HCT116 (cell line): ENCODE measurements around the gene SLC6A18. TPM values are rescaled to one million over a fixed set of nuclear protein-coding genes. Genes with fewer than 3 reads are reported as not detected.

Experiments used
- ATAC-seq: fragments of 200-7000 bp; cut with Tn5 transposase; 2 replicates; pipeline ENCODE4 v1.9.1; 2020; ENCODE audit warnings: mild to moderate bottlenecking, moderate library complexity
- BruUV-seq: library from RNA; stranded (reverse); fragments of 400-500 nt; replicated peaks from 2 replicates; lab custom pipeline; 2021; lab: Mats Ljungman, UMichigan
- CTCF ChIA-PET: fragments of 300-600 bp; sonication (Branson Sonifier 250); formaldehyde crosslinking; loops from one replicate; lab custom pipeline; 2021; ENCODE audit warnings: antibody characterized with exemption; lab: Charles Lee
- POLR2A ChIA-PET: fragments of 300-600, 350-600 bp; sonication (Branson Sonifier 250); formaldehyde crosslinking; loops from one replicate; lab custom pipeline; 2021; ENCODE audit warnings: antibody characterized with exemption; lab: Charles Lee
- RAD21 ChIA-PET, 2 experiments: fragments of 300-600 bp; sonication (Branson Sonifier 250); formaldehyde crosslinking; loops; one replicate each; lab custom pipeline; 2023; ENCODE audit warnings: low total read pairs in 2 of 2; ENCODE audit not compliant: uncharacterized antibody in 2 of 2, unreplicated experiment in 2 of 2, low non-redundant PET in 1 of 2; lab: Charles Lee
- DNase-seq: peaks from one replicate; pipeline ENCODE4 v3.0.0-alpha.2; 2010; ENCODE audit warnings: low read depth, low spot score
- H2AFZ ChIP-seq: fragments of 200-600 bp; shearing (Covaris generic), sonication (generic); 2 replicates; pipeline ENCODE4 v1.6.1; 2017; ENCODE audit warnings: low read depth, mixed run types, mixed read lengths, antibody characterized with exemption, low read length; ENCODE audit not compliant: poor library complexity, severe bottlenecking
- H3K27ac ChIP-seq: 2 replicates; pipeline ENCODE4 v1.5.1; 2012; ENCODE audit warnings: low read depth, low read length
- H3K27me3 ChIP-seq: fragments of 200-600 bp; sonication (generic); 2 replicates; pipeline ENCODE4 v1.6.1; 2016; ENCODE audit warnings: mixed run types, low read length, mixed read lengths; ENCODE audit not compliant: insufficient read depth
- H3K36me3 ChIP-seq, 2 experiments: fragments of 200-500 bp in 1 of 2; fragments of 200-600 bp in 1 of 2; sonication (Bioruptor generic) in 1 of 2; sonication (generic) in 1 of 2; 2 replicates each; pipeline versions ENCODE4 v1.5.1 to v1.6.1; 2014 to 2016; ENCODE audit warnings: low read length in 2 of 2, inconsistent platforms in 1 of 2, mixed read lengths in 1 of 2, mixed run types in 1 of 2; ENCODE audit not compliant: insufficient read depth in 2 of 2, control insufficient read depth in 1 of 2
- H3K4me1 ChIP-seq, 2 experiments: fragments of 200-600 bp in 1 of 2; sonication (generic) in 1 of 2; 2 replicates each; pipeline versions ENCODE4 v1.5.1 to v1.6.1; 2012 to 2017; ENCODE audit warnings: low read length in 2 of 2, inconsistent platforms in 1 of 2, mild to moderate bottlenecking in 1 of 2, mixed read lengths in 1 of 2, mixed run types in 1 of 2, moderate library complexity in 1 of 2; ENCODE audit not compliant: insufficient read depth in 2 of 2, control insufficient read depth in 1 of 2
- H3K4me2 ChIP-seq: fragments of 200-600 bp; sonication (generic); 2 replicates; pipeline ENCODE4 v1.6.1; 2017; ENCODE audit warnings: mixed run types, low read length, mixed read lengths
- H3K4me3 ChIP-seq, 2 experiments: fragments of 200-600 bp in 1 of 2; sonication (generic) in 1 of 2; replicated peaks in 1 of 2; 2 replicates each; pipeline ENCODE4 v1.5.1; 2011 to 2016; ENCODE audit warnings: low read length in 2 of 2, control low read depth in 1 of 2, low read depth in 1 of 2, mild to moderate bottlenecking in 1 of 2, mixed read lengths in 1 of 2, mixed run types in 1 of 2
- H3K79me2 ChIP-seq: fragments of 200-600 bp; sonication (generic); 2 replicates; pipeline ENCODE4 v1.6.1; 2017; ENCODE audit warnings: mild to moderate bottlenecking, mixed run types, low read length, moderate library complexity, mixed read lengths; ENCODE audit not compliant: insufficient read depth
- H3K9ac ChIP-seq: fragments of 200-600 bp; sonication (generic); 2 replicates; pipeline ENCODE4 v1.6.1; 2016; ENCODE audit warnings: low read length, mixed read lengths
- H3K9me2 ChIP-seq: fragments of 200-600 bp; sonication (generic), shearing (Covaris generic); 2 replicates; pipeline ENCODE4 v1.6.1; 2017; ENCODE audit warnings: mixed run types, mild to moderate bottlenecking, moderate library complexity; ENCODE audit not compliant: insufficient read depth
- H3K9me3 ChIP-seq, 2 experiments: fragments of 200-500 bp in 1 of 2; fragments of 200-600 bp in 1 of 2; sonication (Bioruptor generic) in 1 of 2; sonication (generic) in 1 of 2; 2 replicates each; pipeline ENCODE4 v1.6.1; 2014 to 2017; ENCODE audit warnings: low read length in 2 of 2, mixed read lengths in 2 of 2, inconsistent platforms in 1 of 2, low read depth in 1 of 2, mild to moderate bottlenecking in 1 of 2, mixed run types in 1 of 2, moderate library complexity in 1 of 2; ENCODE audit not compliant: control insufficient read depth in 1 of 2, insufficient read depth in 1 of 2
- H4K20me1 ChIP-seq: fragments of 200-600 bp; sonication (generic), shearing (Covaris generic); 2 replicates; pipeline ENCODE4 v1.6.1; 2017; ENCODE audit warnings: mixed run types, mild to moderate bottlenecking, moderate library complexity; ENCODE audit not compliant: insufficient read depth
- EZH2 ChIP-seq: fragments of 200-600 bp; sonication (generic); IDR thresholded peaks from 2 replicates; pipeline ENCODE4 v1.6.1; 2017; ENCODE audit warnings: antibody characterized with exemption, mixed run types
- JUND ChIP-seq: IDR thresholded peaks from 2 replicates; pipeline ENCODE4 v1.6.1; 2012
- POLR2A ChIP-seq: IDR thresholded peaks from 2 replicates; pipeline ENCODE4 v1.7.0; 2011; ENCODE audit warnings: borderline replicate concordance; ENCODE audit not compliant: insufficient read depth, insufficient read length; ENCODE audit errors: extremely low read depth
- POLR2AphosphoS5 ChIP-seq: IDR thresholded peaks from 2 replicates; pipeline ENCODE4 v1.6.1; 2011; ENCODE audit warnings: mild to moderate bottlenecking, low read depth, low read length, moderate library complexity
- SIN3A ChIP-seq: IDR thresholded peaks from 2 replicates; pipeline ENCODE4 v1.6.1; 2012; ENCODE audit warnings: low read depth
- SP1 ChIP-seq: IDR thresholded peaks from 2 replicates; pipeline ENCODE4 v1.6.1; 2012; ENCODE audit warnings: low read depth
- SRF ChIP-seq: IDR thresholded peaks from 2 replicates; pipeline ENCODE4 v1.6.1; 2012; ENCODE audit warnings: low read depth
- TCF7L2 ChIP-seq: IDR thresholded peaks from 2 replicates; pipeline ENCODE4 v1.7.0; 2011; ENCODE audit warnings: borderline replicate concordance, inconsistent platforms; ENCODE audit not compliant: insufficient read depth, insufficient read length; ENCODE audit errors: extremely low read depth
- ZNF274 ChIP-seq: fragments of 200-500 bp; sonication (Bioruptor generic); IDR thresholded peaks from 2 replicates; pipeline ENCODE4 v1.6.1; 2014; ENCODE audit warnings: mild to moderate bottlenecking, low read depth, low read length, inconsistent platforms
- intact Hi-C: fragments of 100-400 bp; cut with micrococcal nuclease; formaldehyde crosslinking; loops from 2 replicates; pipeline ENCODE4 v1.10.0; 2022
- total RNA-seq: library from RNA; stranded (reverse); gene quantifications from one replicate; pipeline ENCODE4 v1.2.1, GENCODE V29; 2021; ENCODE audit not compliant: unreplicated experiment
- TF ChIP-seq, protein P1 (sequence below): IDR thresholded peaks from 2 replicates; pipeline ENCODE4 v1.6.1; 2012; ENCODE audit warnings: low read depth
- TF ChIP-seq, protein P2 (sequence below), 3 experiments: fragments of 200-600 bp in 1 of 3; sonication (generic) in 1 of 3; IDR thresholded peaks in 2 of 3; conservative IDR thresholded peaks in 1 of 3; 2 replicates each; pipeline ENCODE4 v1.5.1; 2012 to 2017; ENCODE audit warnings: low read depth in 2 of 3, low read length in 2 of 3, antibody characterized with exemption in 1 of 3, borderline replicate concordance in 1 of 3, control low read depth in 1 of 3, mild to moderate bottlenecking in 1 of 3, mixed read lengths in 1 of 3, mixed run types in 1 of 3, moderate library complexity in 1 of 3; ENCODE audit not compliant: insufficient read depth in 1 of 3

SLC6A18 gene
- total RNA-seq, 1 experiment from 2014 or later, result not detected

DNA sequence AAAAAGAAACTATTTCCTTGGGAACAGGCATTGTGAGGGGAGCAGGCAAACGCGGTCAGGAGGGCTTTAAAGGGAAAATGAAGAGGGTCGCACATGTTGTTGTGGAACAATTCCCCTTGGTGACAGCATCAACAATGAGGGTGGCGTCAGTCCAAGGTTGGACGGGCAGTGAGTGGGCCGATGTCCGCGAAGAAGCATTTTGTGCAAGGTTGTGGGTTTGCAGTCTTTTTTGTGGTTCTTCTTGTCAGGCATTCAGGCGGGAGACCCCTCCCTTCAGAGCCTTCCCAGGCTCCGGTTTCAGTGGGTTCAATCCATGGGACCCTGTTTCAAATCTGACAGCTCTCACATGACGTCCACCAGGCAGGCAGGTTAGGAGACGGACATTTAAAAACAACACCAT lies 34.9 kb upstream of the SLC6A18 start:
- Histone ChIP-seq H3K4me3 (no peak overlapping the region), H3K79me2 (no peaks in the 10 kb centered on the region), H2AFZ (no peak overlapping the region), H3K4me2 (no peak overlapping the region), H3K27ac (no peak overlapping the region), H4K20me1 (no peaks in the 10 kb centered on the region), H3K9me2 (no peaks in the 10 kb centered on the region), H3K9me3 (no peaks in the 10 kb centered on the region), H3K9ac (no peak overlapping the region), H3K4me1 (no peaks in the 10 kb centered on the region), H3K36me3 (no peaks in the 10 kb centered on the region), H3K27me3 (no peaks in the 10 kb centered on the region)
- ATAC-seq (no peak), DNase-seq (no peak)
- ChIA-PET POLR2A (no interaction called here), CTCF (interaction anchor here (1.0 kb wide), 1 partner anchor 14 kb away, joined by 3 read pairs; no protein-coding TSS in a partner anchor), RAD21 (no interaction called here)
- TF ChIP-seq SRF (no peak), SIN3A (no peak), ZNF274 (no peak), POLR2AphosphoS5 (no peak), EZH2 (no peak), TCF7L2 (no peak), JUND (no peak), POLR2A (no peak), SP1 (no peak)
- TF ChIP-seq, protein P1, sequence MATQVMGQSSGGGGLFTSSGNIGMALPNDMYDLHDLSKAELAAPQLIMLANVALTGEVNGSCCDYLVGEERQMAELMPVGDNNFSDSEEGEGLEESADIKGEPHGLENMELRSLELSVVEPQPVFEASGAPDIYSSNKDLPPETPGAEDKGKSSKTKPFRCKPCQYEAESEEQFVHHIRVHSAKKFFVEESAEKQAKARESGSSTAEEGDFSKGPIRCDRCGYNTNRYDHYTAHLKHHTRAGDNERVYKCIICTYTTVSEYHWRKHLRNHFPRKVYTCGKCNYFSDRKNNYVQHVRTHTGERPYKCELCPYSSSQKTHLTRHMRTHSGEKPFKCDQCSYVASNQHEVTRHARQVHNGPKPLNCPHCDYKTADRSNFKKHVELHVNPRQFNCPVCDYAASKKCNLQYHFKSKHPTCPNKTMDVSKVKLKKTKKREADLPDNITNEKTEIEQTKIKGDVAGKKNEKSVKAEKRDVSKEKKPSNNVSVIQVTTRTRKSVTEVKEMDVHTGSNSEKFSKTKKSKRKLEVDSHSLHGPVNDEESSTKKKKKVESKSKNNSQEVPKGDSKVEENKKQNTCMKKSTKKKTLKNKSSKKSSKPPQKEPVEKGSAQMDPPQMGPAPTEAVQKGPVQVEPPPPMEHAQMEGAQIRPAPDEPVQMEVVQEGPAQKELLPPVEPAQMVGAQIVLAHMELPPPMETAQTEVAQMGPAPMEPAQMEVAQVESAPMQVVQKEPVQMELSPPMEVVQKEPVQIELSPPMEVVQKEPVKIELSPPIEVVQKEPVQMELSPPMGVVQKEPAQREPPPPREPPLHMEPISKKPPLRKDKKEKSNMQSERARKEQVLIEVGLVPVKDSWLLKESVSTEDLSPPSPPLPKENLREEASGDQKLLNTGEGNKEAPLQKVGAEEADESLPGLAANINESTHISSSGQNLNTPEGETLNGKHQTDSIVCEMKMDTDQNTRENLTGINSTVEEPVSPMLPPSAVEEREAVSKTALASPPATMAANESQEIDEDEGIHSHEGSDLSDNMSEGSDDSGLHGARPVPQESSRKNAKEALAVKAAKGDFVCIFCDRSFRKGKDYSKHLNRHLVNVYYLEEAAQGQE, result no peak
- TF ChIP-seq, protein P2, sequence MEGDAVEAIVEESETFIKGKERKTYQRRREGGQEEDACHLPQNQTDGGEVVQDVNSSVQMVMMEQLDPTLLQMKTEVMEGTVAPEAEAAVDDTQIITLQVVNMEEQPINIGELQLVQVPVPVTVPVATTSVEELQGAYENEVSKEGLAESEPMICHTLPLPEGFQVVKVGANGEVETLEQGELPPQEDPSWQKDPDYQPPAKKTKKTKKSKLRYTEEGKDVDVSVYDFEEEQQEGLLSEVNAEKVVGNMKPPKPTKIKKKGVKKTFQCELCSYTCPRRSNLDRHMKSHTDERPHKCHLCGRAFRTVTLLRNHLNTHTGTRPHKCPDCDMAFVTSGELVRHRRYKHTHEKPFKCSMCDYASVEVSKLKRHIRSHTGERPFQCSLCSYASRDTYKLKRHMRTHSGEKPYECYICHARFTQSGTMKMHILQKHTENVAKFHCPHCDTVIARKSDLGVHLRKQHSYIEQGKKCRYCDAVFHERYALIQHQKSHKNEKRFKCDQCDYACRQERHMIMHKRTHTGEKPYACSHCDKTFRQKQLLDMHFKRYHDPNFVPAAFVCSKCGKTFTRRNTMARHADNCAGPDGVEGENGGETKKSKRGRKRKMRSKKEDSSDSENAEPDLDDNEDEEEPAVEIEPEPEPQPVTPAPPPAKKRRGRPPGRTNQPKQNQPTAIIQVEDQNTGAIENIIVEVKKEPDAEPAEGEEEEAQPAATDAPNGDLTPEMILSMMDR (IDR thresholded peaks at IDR 0.05 in 2 of 3, conservative IDR thresholded peaks at IDR 0.05 in 1 of 3; ENCODE audit: borderline replicate concordance in 1 of 3, insufficient read depth in 1 of 3, low read depth in 2 of 3, low read length in 2 of 3), result no peak
- BruUV-seq, result no TSS peak
- intact Hi-C loops, result no loop called here
